Measurements from ENCODE around the gene TMEM60.
A peak's percentile ranks its signal among the peaks of the same experiment; 100 is the strongest.
"Not testable (repeated sequence)": the region's sequence is repeated elsewhere in the genome, so short reads cannot be mapped to it uniquely, and the experiment has no call there.

TMEM60 gene

DNA sequence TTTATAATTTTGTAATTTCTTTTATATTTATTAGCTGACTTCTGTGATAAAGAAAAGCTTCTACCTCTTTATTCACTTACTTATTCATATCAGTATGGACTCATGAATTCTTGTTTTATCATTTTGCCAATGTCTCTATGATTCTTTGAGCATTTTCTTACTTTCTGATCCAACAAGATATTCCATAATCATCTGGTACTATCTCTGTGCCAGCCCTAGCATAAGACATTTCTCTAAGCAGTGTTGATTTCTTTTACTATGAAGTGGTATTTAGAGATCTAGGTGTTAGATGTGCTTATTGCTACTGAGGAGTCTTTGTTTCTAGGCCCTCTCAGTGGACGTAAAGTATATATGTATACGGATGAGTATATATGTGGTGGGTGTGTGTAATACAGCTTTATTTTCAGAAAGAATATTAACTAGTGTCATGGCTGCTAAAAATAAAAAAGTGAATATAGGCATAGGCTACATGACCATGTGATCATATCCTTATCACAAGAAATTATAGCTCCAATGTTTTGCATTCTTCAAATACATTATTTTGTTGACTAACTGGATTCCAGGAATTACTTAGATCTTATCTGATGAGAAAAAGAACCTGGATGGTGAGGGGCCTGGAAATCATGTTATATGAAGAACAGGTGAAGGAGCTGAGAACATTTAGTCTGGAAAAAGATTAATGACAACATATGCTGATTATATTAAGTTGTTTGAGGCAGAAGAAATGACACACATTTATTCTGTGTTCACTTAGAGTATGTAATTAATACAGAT lies 13.5 kb upstream of the TMEM60 start:
- DNase-seq, result peak; percentile 37

DNA sequence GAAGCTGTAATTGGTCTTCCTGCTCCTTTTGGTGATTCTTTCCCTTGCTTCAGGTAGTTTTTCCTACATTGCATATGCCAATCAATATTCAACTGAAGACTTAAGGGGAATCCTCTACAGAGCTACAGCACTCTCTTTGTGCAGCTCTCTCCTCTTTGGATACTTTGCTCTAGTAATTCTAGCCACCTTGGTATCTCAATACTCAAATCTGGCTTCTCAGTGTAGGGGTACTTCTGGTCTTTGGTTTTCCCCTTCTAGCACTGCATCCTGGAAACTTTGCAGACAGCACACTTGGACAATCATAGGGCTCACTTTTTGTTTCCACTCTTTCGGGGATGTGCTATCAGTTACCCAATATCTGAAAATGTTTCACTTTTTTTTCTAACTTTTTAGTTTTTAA lies 10.3 kb upstream of the TMEM60 start:
- no peak for DNase-seq

DNA sequence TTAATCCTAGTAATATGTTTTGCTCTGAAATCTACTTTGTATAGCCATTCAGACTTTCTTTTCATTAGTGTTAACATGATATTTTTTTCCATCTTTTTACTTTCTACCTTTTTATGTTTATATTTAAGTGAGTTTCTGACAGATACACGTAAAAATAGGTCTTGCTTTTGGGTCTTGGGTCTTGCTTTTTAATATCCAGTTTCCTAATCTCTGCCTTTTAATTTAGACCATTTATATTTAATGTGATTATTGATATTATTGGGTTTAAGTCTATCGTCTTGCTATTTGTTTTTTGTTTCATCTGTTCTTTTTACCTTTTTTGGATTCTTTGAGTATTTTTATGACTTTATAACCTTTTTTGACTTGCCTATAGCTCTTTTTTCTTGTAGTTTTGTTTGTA lies 8.2 kb upstream of the TMEM60 start:
- no peak for DNase-seq

DNA sequence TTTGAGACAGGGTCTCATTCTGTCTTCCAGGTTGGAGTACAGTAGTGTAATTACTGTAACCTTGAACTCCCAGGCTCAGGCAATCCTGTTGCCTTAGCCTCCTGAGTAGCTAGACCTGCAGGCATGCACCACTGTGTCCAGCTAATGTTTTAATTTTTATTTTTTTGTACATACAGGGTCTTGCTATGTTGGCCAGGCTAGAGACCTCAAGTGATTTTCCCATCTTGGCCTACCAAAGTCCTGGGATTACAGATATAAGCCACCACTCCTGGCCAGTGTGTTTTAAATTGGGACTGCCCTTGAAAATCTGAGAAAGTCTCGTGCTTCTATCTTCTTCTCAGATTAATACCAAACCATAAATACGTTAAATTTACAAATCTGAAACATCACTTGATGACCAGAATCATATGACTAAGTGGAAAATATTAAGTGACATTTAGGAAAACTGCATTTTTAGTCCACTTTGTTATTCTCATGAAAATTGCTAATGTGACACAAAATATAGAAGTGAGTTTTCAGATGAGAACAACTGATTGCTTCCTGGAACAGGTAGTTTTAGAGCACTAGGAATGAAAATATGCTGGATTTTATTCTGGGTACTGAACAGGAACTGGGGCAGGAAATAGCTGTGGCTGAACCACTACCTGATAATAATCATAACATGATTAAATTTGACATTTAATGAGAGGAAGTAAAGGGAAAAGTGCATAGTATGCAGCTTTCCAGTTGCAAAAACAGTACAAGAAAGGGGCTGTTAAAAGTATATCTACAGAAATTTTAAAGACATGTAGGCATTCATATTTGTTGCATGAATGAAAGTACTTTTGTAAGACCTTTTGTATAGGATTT lies 4.5 kb upstream of the TMEM60 start:
- no peak for DNase-seq

DNA sequence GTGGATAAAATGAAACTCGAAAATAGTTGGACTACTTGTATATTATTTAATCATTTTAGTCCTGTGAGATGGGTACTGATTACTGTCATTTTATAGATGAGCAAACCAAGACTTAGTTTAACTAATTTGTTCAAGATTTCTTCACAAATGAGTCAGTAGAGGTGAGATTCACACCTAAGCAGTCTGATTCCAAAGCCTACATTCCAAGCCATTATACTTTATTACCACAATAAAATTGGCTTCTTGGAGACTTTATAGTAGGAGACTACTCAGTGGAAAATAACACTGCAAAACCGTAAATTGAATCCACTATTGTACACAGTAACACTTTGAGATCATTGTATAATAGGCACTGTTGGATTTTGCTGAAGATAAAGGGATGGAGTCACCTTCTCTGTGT lies 2.5 kb upstream of the TMEM60 start:
- DNase-seq, result no peak

DNA sequence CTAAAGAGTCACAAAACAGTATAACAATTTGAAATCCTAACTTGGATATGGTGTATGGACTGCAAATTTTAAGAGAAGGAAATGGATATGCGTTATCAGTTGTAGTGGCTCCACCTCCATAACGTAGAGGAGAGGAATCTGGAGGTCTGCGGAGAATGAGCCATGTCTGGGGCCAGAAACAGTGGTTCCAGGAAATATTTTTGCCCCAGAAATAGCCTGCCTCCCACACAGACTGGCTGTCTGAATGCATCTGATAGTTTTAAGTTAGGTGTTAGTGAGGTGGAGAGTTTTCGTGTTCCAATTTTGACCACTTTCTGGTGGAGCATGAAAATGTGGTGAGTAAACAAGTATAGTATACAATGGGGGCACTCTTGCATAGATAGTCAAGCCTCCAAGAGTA lies 1.9 kb upstream of the TMEM60 start:
- peak; percentile 6 for DNase-seq

DNA sequence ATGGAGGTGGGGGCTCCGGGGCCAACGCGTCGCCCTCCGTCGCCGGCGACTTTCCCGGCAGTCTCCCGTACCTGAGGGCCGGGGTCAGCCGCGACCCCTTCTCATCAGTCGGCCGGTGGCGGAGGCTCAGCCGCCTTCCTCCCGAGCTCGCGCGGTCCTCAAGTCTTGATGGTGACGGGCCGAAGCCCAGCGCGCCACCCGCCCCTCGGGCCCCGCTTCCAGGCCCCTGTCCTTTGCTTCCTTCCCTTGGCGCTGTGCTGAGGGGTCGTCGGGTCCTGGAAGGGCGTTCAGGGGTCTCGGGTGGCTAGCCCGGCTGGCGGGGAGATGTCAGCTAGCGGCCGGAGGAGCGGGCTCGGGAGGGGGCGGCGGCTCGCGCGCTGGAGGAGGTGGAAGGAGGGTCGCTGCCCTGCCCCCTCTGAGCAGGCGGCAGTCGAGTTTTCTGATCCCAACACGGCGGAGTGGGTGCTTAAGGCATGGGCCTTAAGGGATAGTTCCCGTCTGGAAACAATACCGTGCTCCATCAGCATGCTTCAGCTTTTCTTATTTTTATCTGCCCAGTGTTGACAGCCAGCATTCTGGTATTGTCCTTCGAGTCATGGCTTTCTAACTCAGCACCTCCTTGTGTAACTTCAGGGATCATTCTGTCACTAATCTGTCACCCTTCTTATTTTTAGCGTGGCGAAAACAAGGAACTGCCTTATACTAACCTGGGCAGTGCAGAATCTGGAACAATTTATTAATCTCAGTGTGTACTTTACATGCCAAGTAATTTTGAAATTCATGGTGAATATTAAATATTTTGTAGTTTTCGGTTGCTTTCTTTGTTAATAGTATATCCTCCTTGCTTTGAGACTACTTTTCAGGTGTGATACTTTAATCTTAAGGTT lies 1.1 kb upstream of the TMEM60 start:
- peak; percentile 30 for DNase-seq

DNA sequence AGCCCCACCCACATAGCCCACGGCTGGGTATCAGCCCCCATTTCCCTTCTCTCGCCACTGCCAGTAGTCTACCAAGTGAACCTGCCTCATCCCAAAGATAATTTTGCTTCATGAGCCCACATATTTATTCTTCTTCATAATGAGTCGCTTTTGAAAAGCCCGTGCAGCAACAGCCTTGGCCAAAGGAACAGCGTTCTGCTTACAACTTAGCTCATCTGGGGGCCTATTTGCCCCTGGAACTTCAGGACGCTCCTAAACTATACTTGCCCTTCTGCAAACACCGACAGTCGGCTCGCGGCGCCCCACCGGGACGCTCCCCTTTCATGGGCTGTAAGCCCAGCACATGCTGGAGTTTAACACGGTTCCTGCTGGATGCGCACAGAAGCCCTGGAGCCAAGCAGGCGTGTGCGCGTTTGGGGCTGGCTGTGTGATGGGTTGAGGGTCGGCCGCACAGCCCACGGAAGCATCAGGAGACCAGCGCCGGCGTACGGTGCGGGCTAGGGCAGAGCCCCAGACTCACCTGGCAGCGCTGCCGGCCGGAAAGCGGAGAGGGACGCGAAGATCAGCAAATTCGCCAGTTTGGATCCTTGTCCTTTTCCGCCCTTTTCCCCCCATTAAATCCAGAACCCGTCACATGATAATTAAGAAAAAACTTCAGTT lies 370 bp downstream of the TMEM60 start:
- DNase-seq, result no peak

DNA sequence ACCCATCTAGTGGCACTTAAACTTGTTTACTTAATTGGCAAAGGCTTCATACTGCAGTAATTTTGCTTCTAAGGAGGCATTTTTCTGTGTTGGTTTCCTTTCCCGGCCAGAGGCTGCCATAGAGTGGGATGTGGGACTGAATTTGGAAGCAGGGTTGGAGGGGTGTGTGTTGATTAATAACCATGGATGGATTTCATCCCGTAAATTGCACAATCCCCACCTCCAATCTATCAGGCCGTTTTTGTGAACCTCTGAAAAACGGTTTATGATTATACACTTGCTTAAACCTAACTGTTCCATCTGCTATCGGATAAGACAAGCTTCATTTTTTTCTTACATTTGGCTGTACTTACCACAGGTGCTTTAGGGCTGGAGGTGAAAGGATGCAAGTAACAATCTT lies 1.3 kb downstream of the TMEM60 start:
- no peak for DNase-seq

DNA sequence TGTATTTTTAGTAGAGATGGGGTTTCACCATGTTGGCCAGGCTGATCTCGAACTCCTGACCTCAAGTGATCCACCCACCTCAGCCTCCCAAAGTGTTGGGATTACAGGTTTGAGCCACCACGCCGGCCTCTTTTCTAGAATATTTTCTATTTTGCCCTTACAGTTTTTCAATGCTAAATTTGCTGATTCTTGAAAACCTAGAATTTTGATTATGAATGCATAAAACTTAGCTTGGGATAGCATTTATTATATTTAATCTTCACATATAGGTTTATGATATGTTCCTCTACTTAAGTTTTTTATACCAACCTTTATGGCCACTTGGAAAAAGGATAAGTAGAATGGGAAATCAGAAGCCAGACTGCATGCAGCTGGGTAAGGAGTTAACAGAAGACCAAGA lies 2.1 kb downstream of the TMEM60 start:
- DNase-seq, result no peak

DNA sequence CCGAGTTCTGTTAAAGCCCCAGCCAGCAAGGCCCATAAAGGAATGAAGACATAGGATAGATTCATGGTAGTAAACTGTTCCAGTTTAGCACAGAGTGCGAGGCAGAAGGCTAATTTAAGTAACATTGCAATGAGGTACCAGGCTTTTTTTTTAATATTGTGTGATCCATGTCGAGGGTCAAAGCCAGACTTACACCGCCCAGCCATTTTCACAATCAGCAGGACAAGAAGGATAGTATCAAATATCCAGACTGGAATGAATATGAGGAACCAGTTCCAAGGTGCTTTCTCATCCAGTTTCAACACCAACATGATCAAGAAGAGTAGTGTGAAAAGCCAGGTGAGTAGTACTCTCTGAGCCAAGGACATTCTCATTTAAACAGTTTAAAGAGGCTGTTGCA lies 4.2 kb downstream of the TMEM60 start:
- no peak for DNase-seq

DNA sequence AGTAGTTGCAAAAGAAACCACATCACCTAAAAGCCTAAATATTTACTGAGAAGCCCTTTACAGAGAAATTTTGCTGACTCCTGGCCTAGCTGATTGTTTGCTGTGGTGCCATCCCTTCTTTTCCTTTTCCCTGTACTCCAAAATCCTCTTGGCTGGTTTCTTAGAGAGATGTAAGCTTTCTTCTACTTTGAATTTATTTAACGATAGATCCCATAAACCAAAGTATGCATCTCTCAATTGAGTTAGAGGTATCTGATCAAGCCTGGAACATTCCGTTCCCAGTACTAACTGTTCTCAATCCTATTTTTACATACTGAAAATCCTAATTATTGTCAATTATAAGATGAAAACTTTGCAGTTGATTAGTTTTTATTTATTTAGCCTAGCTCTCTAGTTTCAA lies 6.3 kb downstream of the TMEM60 start:
- no peak for DNase-seq

DNA sequence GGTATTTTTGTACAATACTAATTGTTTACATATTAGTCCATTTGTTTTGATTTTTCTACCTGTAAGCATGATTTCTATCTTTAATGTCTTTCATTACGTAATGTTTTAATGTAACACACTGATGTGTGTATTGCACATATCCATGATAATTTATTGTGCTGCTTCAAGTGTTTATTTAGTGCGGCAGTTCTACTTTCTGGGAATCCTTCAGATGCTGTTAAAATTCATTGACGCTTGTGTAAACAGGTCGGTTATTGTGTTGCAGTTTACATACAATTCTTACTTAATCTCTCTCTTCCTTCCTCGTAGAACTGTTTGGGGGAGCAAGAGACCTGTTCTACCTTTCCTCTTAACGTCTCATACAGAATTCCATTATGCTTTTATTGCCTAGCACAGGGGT lies 6.9 kb downstream of the TMEM60 start:
- no peak for DNase-seq

DNA sequence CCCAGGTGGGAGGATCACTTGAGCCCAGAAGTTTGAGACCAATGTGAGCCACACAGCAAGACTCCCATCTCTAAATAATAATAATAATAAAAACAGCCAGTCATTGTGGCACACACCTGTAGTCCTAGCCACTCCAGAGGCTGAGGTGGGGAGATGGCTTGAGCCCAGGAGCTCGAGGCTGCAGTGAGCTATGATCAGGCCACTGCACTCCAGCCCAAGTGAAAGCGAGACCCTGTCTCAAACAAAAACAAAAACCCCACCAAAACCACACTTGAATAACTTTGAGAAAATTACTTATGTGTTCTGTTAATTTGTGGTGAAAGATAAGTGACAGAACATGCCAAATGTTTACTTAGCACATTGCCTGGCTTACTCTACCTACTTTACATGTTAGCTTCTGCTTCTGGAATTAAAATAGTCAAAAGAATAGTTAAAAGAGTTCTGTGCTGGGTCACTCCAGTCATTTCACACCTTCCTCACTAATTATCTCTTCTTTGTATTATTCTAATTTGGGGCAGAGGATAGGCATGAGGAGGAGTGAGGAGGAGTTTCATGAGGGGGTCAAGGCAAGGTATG lies 9.8 kb downstream of the TMEM60 start:
- DNase-seq, result no peak

DNA sequence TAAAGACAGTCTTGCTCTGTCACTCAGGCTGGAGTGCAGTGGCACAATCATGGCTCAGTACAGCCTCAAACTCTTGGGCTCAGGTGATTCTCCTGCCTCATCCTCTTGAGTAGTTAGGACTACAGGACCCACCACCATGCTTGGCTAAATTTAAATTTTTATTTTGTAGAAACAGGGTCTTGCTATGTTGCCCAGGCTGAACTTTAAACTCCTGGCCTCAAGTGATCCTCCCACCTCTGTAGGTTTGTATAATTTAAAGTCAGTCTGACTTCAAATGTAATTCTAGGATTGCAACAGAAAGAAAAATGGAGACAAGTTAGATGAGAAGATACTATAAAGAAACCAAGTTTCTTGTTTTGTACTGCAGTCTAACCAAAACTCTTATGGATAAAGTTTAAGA lies 11.5 kb downstream of the TMEM60 start:
- DNase-seq, result no peak

DNA sequence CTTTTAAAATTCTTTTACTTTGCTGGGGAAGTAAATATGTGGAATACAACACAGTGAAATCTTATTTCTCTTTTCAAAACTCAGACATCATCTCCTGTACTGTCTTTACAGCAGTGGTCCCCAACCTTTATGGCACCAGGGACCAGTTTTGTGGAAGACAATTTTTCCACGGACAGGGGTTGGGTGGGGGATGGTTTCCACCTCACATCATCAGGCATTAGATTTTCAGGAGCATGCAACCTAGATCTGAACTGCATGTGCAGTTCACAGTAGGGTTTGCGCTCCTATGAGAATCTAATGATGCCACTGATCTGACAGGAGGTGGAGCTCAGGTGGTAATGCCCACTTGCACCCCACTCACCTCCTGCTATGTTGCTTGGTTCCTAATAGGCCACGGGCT lies 12.2 kb downstream of the TMEM60 start:
- DNase-seq, result no peak

DNA sequence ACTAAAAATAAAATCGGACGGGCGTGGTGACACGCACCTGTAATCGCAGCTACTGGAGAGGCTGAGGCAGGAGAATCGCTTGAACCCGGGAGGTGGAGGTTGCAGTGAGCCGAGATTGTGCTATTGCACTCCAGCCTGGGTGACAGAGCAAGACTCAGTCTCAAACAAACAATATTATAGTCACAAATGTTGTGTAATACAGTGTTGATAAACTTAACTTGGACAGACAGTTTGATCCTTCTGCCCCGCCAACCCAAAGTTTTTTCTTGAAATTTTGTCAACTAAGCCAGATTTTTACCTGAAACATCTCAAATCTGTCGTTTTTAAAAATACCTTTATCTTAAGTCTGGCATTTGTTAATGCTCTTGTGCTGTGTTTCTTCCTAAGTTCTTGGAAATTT lies 13.8 kb downstream of the TMEM60 start:
- not testable (repeated sequence) for DNase-seq

DNA sequence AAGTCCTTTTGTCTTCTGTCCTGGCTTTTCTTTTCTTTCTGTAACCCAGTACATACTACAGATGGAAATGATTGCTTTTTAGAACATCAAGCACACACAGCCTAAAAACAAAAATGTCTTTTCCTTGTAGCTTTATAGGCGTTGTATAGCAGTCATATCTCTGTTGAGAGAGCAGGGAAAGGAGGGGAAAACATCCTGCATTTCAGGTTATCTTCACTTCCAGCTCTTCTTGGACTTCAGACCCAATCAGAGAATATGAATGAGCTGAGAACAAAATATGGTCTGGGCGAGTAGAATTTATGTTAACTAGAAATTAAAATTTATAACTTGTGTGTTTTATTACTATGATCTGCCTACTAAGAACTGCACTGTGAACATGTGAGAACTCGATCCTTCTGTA lies 14.7 kb downstream of the TMEM60 start:
- DNase-seq, result no peak

DNA sequence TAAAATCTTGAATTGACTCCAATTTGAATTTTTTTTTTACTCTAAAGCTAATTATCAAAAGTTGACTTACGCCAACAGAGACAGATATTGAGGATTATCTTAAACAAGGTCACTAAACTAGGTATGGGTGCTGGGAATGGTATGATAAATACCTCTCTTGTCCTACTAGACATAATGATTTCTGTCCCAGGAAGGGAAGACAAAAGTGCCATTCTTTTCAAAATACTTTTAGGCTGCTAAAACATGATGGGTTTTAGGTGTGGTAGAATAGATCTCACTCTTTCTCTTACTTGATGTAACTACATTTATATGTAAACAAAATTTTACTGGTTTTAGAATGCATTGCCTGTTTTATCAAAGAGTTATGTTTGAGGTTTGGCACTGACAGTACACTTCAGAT lies 15.1 kb downstream of the TMEM60 start:
- no peak for DNase-seq

DNA sequence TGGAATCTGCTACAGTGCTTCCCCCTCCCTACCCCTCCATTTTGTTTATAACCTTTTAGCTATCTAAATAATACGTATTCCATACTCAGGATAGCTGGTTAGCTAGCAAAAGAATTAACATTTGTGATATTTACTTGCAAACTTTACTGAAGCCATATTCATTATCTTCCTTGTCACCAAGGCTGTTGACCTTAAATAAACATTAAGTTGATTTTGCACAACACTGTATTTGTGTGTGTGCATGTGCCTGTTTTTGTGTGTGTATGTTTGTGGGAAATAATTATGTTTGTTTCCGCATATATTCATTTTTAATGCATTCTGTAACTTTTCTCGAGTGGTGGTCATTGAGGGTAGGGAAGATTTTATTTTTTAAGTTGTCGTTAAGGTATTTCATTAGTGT lies 15.9 kb downstream of the TMEM60 start:
- DNase-seq, result no peak

DNA sequence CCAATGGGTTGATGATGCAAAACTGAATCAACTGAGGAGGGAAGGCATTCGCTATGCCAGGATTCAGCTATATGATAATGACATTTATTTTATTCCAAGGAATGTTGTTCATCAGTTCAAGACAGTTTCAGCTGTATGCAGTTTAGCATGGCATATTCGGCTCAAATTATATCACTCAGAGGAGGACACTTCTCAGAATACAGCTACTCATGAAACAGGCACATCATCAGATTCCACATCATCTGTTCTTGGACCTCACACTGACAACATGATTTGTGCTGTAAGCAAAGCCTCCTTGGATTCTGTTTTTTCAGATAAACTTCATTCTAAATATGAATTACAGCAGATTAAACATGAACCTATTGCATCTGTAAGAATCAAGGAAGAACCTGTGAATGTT lies 19.7 kb downstream of the TMEM60 start:
- DNase-seq, result no peak

DNA sequence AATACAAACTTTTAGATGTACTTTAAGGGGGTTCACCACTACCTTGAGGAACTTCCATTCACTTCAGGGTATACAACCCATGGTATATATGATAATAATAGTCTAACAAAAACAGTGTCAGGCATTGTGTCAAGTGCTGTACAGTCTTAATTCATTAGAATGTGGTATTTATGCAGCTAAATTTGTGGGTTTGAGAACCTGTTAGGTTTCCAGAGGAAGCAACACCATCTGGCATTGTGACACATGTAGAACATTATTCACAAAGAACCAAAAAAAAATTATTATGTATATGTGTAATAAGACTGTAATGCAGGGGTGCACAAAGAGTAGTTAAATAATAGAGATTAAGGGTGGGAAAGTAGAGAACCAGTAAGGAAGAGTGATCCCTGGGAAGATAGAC lies 26.3 kb downstream of the TMEM60 start:
- no peak for DNase-seq

DNA sequence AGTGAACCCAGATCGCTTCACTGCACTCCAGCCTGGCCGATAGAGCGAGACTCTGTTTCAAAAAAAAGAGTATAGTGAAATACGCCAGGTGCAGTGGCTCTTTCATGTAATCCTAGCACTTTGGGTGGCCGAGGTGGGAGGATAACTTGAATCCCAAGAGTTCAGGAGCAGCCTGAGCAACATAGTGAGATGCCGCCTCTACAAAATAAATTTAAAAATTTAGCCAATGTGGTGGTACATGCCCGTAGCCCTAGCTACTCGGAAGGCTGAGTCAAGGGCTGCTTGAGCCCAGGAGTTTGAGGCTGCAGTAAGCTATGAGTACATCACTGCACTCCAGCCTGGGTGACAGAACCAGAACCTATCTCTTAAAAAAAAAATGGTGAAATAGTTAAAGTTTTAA lies 27.9 kb downstream of the TMEM60 start:
- no peak for DNase-seq

Measured in fibroblast of skin of right quadriceps (primary cell).